ENCODE results near the gene HES5. TPM values are rescaled to one million over a fixed set of nuclear protein-coding genes. Genes with fewer than 3 reads are reported as not detected.

The HES5 gene
- total RNA-seq, 4 donors from 2014 or later, result not detected

- H3K4me3 ChIP-seq (replicated peaks in 1 of 3), result no peak overlapping the region
- WGBS, 2 donors, result 100% methylated on average over 1 of the region's 11 CpGs
- no peak for DNase-seq
- H3K36me3 ChIP-seq, result peaks cover 57 to 67% of the 10 kb centered on the region in 2 donors
- H3K4me1 ChIP-seq, result no peaks in the 10 kb centered on the region
- no peak overlapping the region for H3K27ac ChIP-seq
- H3K9me3 ChIP-seq, result no peaks in the 10 kb centered on the region
- intact Hi-C loops (cut with DNase I), result no loop called here
- TF ChIP-seq POLR2A (IDR thresholded peaks at IDR 0.05) (no peak), CTCF (IDR thresholded peaks at IDR 0.05) (no peak)
- no peaks in the 10 kb centered on the region for H3K27me3 ChIP-seq
These were observed 20.5 kb downstream of the HES5 start for GRCh38 chr1:2509589-2509988.

DNA sequence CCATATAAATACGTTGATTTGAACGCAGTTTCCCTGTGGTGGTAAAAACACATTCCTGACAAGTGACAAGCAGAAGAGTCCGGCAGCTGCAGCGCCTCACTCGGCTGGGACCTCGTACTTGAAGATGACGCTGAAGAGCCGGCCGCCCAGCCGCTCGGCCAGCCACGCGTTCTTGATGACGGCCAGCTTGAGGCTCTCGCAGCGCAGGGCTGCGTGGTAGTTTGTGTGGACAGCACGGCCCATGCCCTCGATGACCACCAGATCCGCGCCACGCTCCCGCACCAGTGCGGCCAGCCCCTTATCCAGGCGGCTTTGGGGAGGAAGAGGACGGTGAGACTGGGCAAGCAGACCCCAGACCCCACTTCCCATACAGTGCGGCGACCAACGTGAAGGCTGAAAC lies 21.3 kb downstream of the HES5 start:
- Histone ChIP-seq H3K27ac (no peak overlapping the region), H3K27me3 (no peaks in the 10 kb centered on the region), H3K36me3 (peaks cover 50 to 59% of the 10 kb centered on the region in 2 donors), H3K4me1 (no peaks in the 10 kb centered on the region), H3K4me3 (replicated peaks in 1 of 3) (no peak overlapping the region), H3K9me3 (no peaks in the 10 kb centered on the region)
- DNase-seq, result no peak
- WGBS, 2 donors, result 96 to 97% methylated on average over 26 to 29 of the region's 29 CpGs
- TF ChIP-seq CTCF (IDR thresholded peaks at IDR 0.05), result no peak
- TF ChIP-seq POLR2A (IDR thresholded peaks at IDR 0.05), result no peak
- intact Hi-C loops (cut with DNase I), result no loop called here

GRCh38 chr1:2508180-2508579 lies 21.9 kb downstream of the HES5 start:
- intact Hi-C loops (cut with DNase I), result no loop called here
- Histone ChIP-seq H3K4me1 (no peaks in the 10 kb centered on the region), H3K27ac (no peak overlapping the region), H3K27me3 (no peaks in the 10 kb centered on the region), H3K9me3 (no peaks in the 10 kb centered on the region), H3K36me3 (peaks cover 45 to 53% of the 10 kb centered on the region in 2 donors), H3K4me3 (replicated peaks in 1 of 3) (no peak overlapping the region)
- no peak for TF ChIP-seq POLR2A (IDR thresholded peaks at IDR 0.05)
- no peak for TF ChIP-seq CTCF (IDR thresholded peaks at IDR 0.05)
- WGBS, 2 donors, result 85 to 95% methylated on average over 17 to 20 of the region's 24 CpGs
- DNase-seq, result no peak

DNA sequence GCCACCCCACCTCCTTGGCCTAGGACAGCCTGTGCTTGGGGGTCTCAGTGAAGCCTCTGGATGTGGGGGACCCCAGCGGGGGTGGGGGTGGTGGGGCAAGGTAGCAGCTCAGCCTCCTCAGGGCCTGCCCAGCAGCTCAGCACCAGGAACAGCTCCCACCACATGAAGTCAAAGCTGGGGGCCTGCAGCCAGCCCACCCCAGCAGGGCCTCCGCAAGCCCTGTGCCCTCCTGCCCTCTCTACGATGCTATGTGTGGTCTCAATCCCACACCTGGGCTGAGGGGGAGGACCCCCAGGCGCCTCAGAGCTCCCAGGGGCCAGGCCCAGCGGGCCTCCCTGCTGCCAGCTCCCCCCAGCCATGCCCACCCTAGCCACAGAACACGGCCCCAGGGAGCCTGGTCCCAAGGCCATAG lies 22.3 kb downstream of the HES5 start:
- DNase-seq, result no peak
- Histone ChIP-seq H3K27ac (no peak overlapping the region), H3K27me3 (no peaks in the 10 kb centered on the region), H3K9me3 (no peaks in the 10 kb centered on the region), H3K4me1 (no peaks in the 10 kb centered on the region), H3K36me3 (peaks cover 41 to 49% of the 10 kb centered on the region in 2 donors), H3K4me3 (replicated peaks in 1 of 3) (no peak overlapping the region)
- intact Hi-C loops (cut with DNase I), result no loop called here
- 88% methylated on average over 4 of the region's 6 CpGs; no CpG with 5 or more reads in 1 of the 2 donors for WGBS, 2 donors
- TF ChIP-seq POLR2A (IDR thresholded peaks at IDR 0.05), result no peak
- TF ChIP-seq CTCF (IDR thresholded peaks at IDR 0.05), result no peak

DNA sequence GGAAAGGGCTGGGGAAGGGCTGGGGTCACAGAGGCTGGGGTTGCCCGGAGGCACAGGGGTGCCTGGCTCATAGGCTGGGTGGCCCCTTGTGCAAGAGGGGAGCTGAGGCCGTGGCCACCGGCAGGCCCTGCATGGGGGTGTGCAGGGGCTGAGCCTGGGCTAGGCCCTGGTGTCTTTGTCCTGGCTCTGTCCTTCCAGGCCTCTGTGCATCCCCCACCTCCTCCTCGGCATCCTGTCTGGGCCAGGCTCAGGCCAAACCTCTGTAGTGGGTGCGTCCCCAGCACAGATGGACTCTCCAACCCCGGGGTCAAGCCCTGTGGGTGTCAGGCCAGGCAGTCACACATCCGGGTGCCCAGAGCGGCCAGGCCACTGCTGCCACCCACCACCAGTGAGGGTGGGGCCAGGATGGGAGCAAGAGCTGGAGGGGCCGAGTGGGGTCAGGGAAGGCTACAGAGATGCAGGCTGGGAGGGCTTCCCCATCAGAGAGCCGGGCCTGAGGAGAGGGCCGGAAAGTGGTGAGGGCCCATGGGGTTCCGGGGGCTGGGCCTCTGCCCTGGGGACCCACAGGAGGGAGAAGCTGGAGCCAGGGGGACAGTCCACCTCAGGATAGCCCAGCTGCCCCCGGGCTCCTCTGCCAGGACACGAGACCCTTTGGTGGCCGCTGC lies 23.0 kb downstream of the HES5 start:
- H3K27me3 ChIP-seq, result no peaks in the 10 kb centered on the region
- TF ChIP-seq POLR2A (IDR thresholded peaks at IDR 0.05) (no peak), CTCF (IDR thresholded peaks at IDR 0.05) (no peak)
- intact Hi-C loops (cut with DNase I), result no loop called here
- H3K4me1 ChIP-seq, result no peaks in the 10 kb centered on the region
- H3K36me3 ChIP-seq, result peaks cover 34 to 42% of the 10 kb centered on the region in 2 donors
- H3K4me3 ChIP-seq (replicated peaks in 1 of 3), result no peak overlapping the region
- no peak overlapping the region for H3K27ac ChIP-seq
- no peaks in the 10 kb centered on the region for H3K9me3 ChIP-seq
- WGBS, 2 donors, result 41 to 74% methylated on average over 5 to 9 of the region's 15 CpGs
- DNase-seq, result no peak
